HUES48 (cell line): ENCODE results near the gene PHF13.

Experiments
- H3K27ac ChIP-seq: one replicate; pipeline ENCODE4 v1.7.0; 2013; ENCODE audit warnings: low read depth, low read length, inconsistent platforms
- H3K27me3 ChIP-seq: 2 replicates; pipeline ENCODE4 v1.6.1; 2013; ENCODE audit warnings: mild to moderate bottlenecking, low read length; ENCODE audit not compliant: control insufficient read depth, insufficient read depth
- H3K36me3 ChIP-seq: 2 replicates; pipeline ENCODE4 v1.6.1; 2013; ENCODE audit warnings: low read length; ENCODE audit not compliant: control insufficient read depth, insufficient read depth
- H3K4me1 ChIP-seq: 2 replicates; pipeline ENCODE4 v1.6.1; 2013; ENCODE audit warnings: mild to moderate bottlenecking, low read length; ENCODE audit not compliant: control insufficient read depth, insufficient read depth
- H3K4me3 ChIP-seq: 2 replicates; pipeline ENCODE4 v1.5.1; 2013; ENCODE audit warnings: mild to moderate bottlenecking, low read depth, low read length
- H3K9ac ChIP-seq: 2 replicates; pipeline ENCODE4 v1.6.1; 2013; ENCODE audit warnings: mild to moderate bottlenecking, low read depth, low read length, moderate library complexity
- H3K9me3 ChIP-seq: 2 replicates; pipeline ENCODE4 v1.6.1; 2013; ENCODE audit warnings: low read length; ENCODE audit not compliant: control insufficient read depth, insufficient read depth

Gene PHF13

DNA sequence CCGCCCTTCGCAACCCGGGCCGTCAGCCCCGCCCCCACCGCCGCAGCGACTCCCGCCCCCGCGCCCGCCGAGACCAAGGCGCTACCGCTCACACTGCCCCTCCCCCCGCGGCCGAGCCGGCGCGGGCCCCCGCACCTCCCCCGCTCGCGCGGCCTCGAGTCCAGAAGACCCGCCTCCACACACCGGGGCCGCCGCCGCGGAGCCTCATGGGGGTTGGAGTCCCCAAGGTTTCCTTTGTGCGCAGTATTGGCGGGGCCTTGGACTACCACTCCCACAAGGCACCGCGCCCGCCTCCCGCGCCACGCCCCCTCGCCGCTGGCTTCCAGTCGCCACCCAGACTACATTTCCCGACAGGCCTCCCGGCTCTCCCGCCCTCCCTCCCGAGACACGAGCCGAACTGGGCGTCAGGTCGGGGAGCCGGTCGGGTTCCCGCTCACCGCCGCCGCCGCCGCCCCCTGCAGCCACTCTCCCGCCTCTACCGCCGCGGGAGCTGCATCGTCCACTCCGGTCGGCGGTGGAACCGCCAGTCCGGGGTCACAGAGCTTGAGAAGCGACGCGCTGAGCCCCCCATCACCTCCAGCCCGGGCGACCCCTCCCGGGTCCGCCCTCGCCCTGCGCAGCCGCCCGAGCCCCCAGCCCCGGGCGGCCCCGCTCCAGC lies at the start of gene PHF13:
PHF13 (plus strand) TSS at position 371 of the 658 bp plus-strand sequence. CDS start 336 bp downstream, outside the sequence.
- Histone ChIP-seq H3K9me3 (no peaks in the 10 kb centered on the region), H3K27ac (peak within 1 kb of the TSS; percentile 88)

DNA sequence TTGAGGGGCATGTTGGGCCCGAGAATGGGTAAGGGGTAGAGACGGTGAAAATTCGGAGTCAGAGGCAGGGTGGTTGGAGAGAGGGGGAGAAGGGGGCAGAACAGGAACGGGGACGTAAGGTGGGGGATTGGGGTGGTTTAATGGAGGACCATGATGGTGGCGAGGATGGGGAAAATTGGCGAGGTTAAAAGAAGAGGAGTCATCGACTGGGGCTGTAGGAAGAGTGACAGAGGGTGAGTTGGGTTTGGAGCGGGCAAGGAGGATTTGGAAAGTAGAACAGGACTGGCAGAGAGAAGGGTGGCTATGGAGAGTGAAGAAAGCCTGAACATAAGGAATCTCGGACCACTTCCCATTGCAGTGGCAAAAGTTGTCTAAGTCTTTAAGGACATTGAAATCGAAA lies 44.5 kb upstream of the PHF13 start:
- Histone ChIP-seq H3K27me3 (peaks cover 6% of the 10 kb centered on the region), H3K4me1 (no peaks in the 10 kb centered on the region), H3K27ac (no peak overlapping the region), H3K9ac (no peak overlapping the region), H3K36me3 (no peaks in the 10 kb centered on the region), H3K4me3 (no peak overlapping the region), H3K9me3 (no peaks in the 10 kb centered on the region)

More for the DNA sequence above, at the start of gene PHF13:
- Histone ChIP-seq H3K36me3 (peaks cover 22% of the 10 kb centered on the region), H3K4me3 (peak within 1 kb of the TSS; percentile 84), H3K9ac (peak within 1 kb of the TSS; percentile 63; the same call in 1 of the 2 replicates), H3K4me1 (peaks cover 7% of the 10 kb centered on the region; the same call in 1 of the 2 replicates), H3K27me3 (peaks cover 10% of the 10 kb centered on the region; the same call in 1 of the 2 replicates)

DNA sequence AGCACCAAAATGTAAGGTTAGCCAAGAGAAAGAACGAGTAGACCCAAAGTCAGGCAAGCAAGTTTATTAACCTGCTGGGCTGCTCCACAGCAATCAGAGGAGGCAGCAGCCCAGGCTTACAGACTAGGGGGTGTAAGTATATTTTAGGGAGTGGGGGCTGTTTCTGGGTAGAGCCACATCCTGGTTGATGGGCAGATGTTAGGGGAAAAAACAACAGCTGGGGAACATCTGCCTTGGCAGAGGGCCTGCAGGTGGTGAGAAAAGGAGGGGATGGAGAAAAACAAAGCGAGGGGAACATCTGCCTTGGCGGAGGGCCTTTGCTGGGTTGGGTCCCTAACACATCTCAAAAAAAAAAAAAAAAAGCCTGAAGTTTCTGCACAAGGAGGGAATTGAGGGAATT lies 43.4 kb upstream of the PHF13 start:
- H3K9ac ChIP-seq = no peak overlapping the region
- no peak overlapping the region for H3K27ac ChIP-seq
- no peak overlapping the region for H3K4me3 ChIP-seq
- no peaks in the 10 kb centered on the region for H3K9me3 ChIP-seq
- H3K27me3 ChIP-seq = peaks cover 1% of the 10 kb centered on the region
- no peaks in the 10 kb centered on the region for H3K4me1 ChIP-seq
- H3K36me3 ChIP-seq = no peaks in the 10 kb centered on the region

DNA sequence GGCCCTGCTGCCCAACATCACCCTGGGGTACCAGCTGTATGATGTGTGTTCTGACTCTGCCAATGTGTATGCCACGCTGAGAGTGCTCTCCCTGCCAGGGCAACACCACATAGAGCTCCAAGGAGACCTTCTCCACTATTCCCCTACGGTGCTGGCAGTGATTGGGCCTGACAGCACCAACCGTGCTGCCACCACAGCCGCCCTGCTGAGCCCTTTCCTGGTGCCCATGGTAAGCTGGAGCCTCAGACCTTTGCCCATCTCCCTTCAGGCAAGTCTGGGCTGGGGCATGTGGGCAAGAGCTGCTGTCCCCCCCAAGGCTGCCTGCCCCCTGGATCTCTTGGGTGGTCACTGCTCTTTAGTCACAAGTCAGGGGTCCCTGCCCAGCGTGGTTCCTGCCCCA lies 42.5 kb upstream of the PHF13 start:
- no peak overlapping the region for H3K27ac ChIP-seq
- no peaks in the 10 kb centered on the region for H3K4me1 ChIP-seq
- H3K9ac ChIP-seq = no peak overlapping the region
- no peaks in the 10 kb centered on the region for H3K9me3 ChIP-seq
- no peaks in the 10 kb centered on the region for H3K27me3 ChIP-seq
- no peak overlapping the region for H3K4me3 ChIP-seq
- H3K36me3 ChIP-seq = no peaks in the 10 kb centered on the region

DNA sequence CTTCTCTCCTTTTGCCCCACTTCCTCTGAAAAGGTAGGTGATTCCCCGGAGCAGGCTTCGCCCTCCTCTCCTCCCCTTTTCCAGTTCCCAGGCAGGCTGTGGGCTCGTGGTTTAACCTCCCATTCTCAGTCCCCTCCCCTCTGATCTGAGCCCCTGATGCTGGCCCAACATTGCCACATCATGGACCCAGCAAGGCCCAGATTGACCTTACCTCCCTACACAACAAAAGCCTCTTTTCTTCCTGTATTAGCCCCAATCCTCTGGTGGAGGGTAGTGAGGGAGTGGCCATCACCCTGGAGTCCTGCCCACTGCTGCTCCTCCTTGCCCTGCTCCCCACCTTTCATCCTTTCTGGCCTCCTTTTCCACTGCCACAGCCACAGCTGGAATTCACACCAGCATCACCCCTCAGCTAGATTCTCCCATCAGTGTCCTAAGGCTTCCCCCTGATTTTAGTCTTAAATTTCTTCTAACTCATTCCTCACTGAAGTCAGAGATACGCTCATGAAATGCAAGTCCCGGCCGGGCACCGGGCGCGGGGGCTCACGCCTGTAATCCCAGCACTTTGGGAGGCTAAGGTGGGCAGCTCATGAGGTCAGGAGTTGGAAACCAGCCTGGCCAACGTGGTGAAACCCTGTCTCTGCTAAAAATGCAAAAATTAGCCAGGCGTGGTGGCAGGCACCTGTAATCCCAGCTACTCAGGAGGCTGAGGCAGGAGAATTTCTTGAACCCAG lies 40.7 kb upstream of the PHF13 start:
- Histone ChIP-seq H3K9me3 (no peaks in the 10 kb centered on the region), H3K36me3 (no peaks in the 10 kb centered on the region), H3K9ac (no peak overlapping the region), H3K27me3 (no peaks in the 10 kb centered on the region), H3K27ac (no peak overlapping the region), H3K4me1 (no peaks in the 10 kb centered on the region), H3K4me3 (no peak overlapping the region)

DNA sequence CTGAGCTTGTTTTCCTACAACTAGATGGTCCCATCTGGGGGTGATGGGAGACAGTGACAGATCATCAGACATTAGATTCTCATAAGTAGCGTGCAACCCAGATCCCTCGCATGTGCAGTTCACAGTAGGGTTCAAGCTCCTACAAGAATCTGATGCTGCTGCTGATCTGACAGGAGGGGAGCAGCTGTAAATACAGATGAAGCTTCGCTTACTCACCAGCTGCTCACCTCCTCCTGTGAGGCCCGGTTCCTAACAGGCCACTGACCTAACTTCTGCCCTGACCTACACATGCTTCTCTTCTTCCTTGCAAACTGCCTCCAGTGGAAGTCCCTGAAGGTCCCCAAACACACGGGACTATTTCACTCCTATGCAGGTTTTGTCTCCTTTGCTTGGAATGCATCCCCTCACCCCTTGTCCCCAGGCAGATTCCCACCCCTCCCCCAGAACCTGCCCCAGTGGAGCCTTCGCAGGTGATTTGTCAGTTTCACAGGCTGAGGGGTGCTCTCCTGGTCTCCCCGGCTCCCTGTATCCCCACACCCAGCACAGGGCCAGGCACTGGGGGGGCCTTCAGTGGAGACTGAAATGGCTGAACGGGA lies 39.4 kb upstream of the PHF13 start:
- no peak overlapping the region for H3K9ac ChIP-seq
- H3K27me3 ChIP-seq = no peaks in the 10 kb centered on the region
- no peak overlapping the region for H3K27ac ChIP-seq
- no peaks in the 10 kb centered on the region for H3K36me3 ChIP-seq
- H3K4me1 ChIP-seq = peaks cover 2% of the 10 kb centered on the region; the same call in 1 of the 2 replicates
- H3K9me3 ChIP-seq = no peaks in the 10 kb centered on the region
- H3K4me3 ChIP-seq = no peak overlapping the region

DNA sequence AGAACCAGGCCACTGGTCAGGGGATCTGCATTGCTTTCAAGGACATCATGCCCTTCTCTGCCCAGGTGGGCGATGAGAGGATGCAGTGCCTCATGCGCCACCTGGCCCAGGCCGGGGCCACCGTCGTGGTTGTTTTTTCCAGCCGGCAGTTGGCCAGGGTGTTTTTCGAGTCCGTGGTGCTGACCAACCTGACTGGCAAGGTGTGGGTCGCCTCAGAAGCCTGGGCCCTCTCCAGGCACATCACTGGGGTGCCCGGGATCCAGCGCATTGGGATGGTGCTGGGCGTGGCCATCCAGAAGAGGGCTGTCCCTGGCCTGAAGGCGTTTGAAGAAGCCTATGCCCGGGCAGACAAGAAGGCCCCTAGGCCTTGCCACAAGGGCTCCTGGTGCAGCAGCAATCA lies 38.7 kb upstream of the PHF13 start:
- Histone ChIP-seq H3K27ac (no peak overlapping the region), H3K9ac (no peak overlapping the region)

DNA sequence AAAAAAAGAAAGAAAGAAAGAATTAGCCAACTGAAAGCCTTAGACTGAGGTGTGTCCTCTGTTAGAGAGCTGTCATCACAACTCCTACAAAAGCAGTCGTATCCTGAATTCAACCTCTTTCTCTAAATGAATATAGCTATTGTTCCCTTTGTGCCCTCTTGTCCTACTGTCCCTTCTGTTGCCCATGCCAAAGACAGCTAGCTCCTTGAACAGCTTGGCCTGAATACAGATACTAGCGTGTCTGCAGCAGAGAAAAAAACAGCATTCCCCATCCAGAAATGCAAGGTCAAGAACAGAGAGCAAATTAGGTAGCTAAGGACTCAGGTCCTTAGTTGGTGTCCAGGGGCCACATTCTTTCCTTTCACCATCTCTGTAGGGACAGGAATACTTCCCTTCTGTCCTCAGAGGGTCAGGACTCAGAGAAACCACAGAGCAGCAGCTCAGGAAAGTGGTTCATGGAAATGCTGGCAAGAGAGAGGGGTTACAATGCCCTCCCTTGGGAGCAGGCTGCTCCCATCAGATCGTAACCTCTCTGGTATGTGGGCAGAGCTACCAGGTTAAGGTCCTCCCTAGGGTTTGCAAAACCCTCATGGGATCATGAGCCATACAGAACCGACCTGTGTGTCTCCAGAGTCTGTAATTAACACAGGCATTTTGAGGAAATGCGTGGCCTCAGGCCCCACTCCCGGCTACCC lies 35.6 kb upstream of the PHF13 start:
- no peak overlapping the region for H3K27ac ChIP-seq
- no peaks in the 10 kb centered on the region for H3K9me3 ChIP-seq
- no peak overlapping the region for H3K4me3 ChIP-seq
- peaks cover 7% of the 10 kb centered on the region for H3K36me3 ChIP-seq
- peaks cover 6% of the 10 kb centered on the region; the same call in 1 of the 2 replicates for H3K4me1 ChIP-seq
- no peaks in the 10 kb centered on the region for H3K27me3 ChIP-seq
- H3K9ac ChIP-seq = no peak overlapping the region

More for the DNA sequence above, 38.7 kb upstream of the PHF13 start:
- no peaks in the 10 kb centered on the region for H3K36me3 ChIP-seq
- H3K4me1 ChIP-seq = peaks cover 6% of the 10 kb centered on the region; the same call in 1 of the 2 replicates
- no peak overlapping the region for H3K4me3 ChIP-seq
- no peaks in the 10 kb centered on the region for H3K27me3 ChIP-seq
- H3K9me3 ChIP-seq = no peaks in the 10 kb centered on the region

DNA sequence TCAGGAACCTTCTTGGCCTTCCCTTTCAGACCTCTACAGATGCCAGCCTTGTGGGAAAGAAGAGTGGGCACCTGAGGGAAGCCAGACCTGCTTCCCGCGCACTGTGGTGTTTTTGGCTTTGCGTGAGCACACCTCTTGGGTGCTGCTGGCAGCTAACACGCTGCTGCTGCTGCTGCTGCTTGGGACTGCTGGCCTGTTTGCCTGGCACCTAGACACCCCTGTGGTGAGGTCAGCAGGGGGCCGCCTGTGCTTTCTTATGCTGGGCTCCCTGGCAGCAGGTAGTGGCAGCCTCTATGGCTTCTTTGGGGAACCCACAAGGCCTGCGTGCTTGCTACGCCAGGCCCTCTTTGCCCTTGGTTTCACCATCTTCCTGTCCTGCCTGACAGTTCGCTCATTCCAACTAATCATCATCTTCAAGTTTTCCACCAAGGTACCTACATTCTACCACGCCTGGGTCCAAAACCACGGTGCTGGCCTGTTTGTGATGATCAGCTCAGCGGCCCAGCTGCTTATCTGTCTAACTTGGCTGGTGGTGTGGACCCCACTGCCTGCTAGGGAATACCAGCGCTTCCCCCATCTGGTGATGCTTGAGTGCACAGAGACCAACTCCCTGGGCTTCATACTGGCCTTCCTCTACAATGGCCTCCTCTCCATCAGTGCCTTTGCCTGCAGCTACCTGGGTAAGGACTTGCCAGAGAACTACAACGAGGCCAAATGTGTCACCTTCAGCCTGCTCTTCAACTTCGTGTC lies 34.7 kb upstream of the PHF13 start:
- Histone ChIP-seq H3K4me1 (peaks cover 6% of the 10 kb centered on the region; the same call in 1 of the 2 replicates), H3K9ac (no peak overlapping the region), H3K4me3 (no peak overlapping the region), H3K36me3 (peaks cover 7% of the 10 kb centered on the region), H3K27ac (no peak overlapping the region), H3K9me3 (no peaks in the 10 kb centered on the region), H3K27me3 (no peaks in the 10 kb centered on the region)

DNA sequence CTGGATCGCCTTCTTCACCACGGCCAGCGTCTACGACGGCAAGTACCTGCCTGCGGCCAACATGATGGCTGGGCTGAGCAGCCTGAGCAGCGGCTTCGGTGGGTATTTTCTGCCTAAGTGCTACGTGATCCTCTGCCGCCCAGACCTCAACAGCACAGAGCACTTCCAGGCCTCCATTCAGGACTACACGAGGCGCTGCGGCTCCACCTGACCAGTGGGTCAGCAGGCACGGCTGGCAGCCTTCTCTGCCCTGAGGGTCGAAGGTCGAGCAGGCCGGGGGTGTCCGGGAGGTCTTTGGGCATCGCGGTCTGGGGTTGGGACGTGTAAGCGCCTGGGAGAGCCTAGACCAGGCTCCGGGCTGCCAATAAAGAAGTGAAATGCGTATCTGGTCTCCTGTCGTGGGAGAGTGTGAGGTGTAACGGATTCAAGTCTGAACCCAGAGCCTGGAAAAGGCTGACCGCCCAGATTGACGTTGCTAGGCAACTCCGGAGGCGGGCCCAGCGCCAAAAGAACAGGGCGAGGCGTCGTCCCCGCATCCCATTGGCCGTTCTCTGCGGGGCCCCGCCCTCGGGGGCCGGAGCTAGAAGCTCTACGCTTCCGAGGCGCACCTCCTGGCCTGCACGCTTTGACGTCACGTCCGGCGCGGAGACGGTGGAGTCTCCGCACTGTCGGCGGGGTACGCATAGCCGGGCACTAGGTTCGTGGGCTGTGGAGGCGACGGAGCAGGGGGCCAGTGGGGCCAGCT lies 34.0 kb upstream of the PHF13 start, which contains the start of gene ZBTB48:
ZBTB48 (plus strand) TSS at position 621 of the 745 bp plus-strand sequence. CDS start 616 bp downstream, outside the sequence.
- peaks cover 6% of the 10 kb centered on the region; the same call in 1 of the 2 replicates for H3K4me1 ChIP-seq
- H3K4me3 ChIP-seq = peak within 1 kb of the TSS; percentile 77
- peak within 1 kb of the TSS; percentile 9; the same call in 1 of the 2 replicates for H3K9ac ChIP-seq
- H3K27me3 ChIP-seq = no peaks in the 10 kb centered on the region
- peak within 1 kb of the TSS; percentile 46 for H3K27ac ChIP-seq
- H3K36me3 ChIP-seq = peaks cover 7% of the 10 kb centered on the region
- no peaks in the 10 kb centered on the region for H3K9me3 ChIP-seq
